ENCODE results near the gene IDUA.

The IDUA gene

GRCh38 chr4:1013225-1014073 lies 26.6 kb downstream of the IDUA start:
- in situ Hi-C loops (cut with MboI; ENCODE audit: low sequenced_read_pairs) = no loop called here

GRCh38 chr4:1014291-1015167 lies 27.7 kb downstream of the IDUA start:
- in situ Hi-C loops (cut with MboI; ENCODE audit: low sequenced_read_pairs) = no loop called here

- in situ Hi-C loops (cut with MboI; ENCODE audit: low sequenced_read_pairs) = no loop called here
Observed at GRCh38 chr4:1015179-1015578, 28.3 kb downstream of the IDUA start.

GRCh38 chr4:1015746-1016145 lies 28.9 kb downstream of the IDUA start:
- in situ Hi-C loops (cut with MboI; ENCODE audit: low sequenced_read_pairs) = no loop called here

GRCh38 chr4:1017211-1017610 lies 30.4 kb downstream of the IDUA start:
- in situ Hi-C loops (cut with MboI; ENCODE audit: low sequenced_read_pairs) = no loop called here

- in situ Hi-C loops (cut with MboI; ENCODE audit: low sequenced_read_pairs) = no loop called here
Observed at GRCh38 chr4:1017706-1018105, 30.9 kb downstream of the IDUA start.

- in situ Hi-C loops (cut with MboI; ENCODE audit: low sequenced_read_pairs) = no loop called here
Observed at GRCh38 chr4:1018147-1019020, 31.5 kb downstream of the IDUA start.

GRCh38 chr4:1019320-1019719 lies 32.5 kb downstream of the IDUA start:
- in situ Hi-C loops (cut with MboI; ENCODE audit: low sequenced_read_pairs) = no loop called here

- in situ Hi-C loops (cut with MboI; ENCODE audit: low sequenced_read_pairs) = no loop called here
Observed at GRCh38 chr4:1019729-1020470, 33.1 kb downstream of the IDUA start.

- in situ Hi-C loops (cut with MboI; ENCODE audit: low sequenced_read_pairs) = no loop called here
Observed at GRCh38 chr4:1021386-1022050, 34.7 kb downstream of the IDUA start.

GRCh38 chr4:1022051-1022738 lies 35.4 kb downstream of the IDUA start:
- in situ Hi-C loops (cut with MboI; ENCODE audit: low sequenced_read_pairs) = no loop called here

- in situ Hi-C loops (cut with MboI; ENCODE audit: low sequenced_read_pairs) = no loop called here
Observed at GRCh38 chr4:1022739-1023066, 35.9 kb downstream of the IDUA start.

GRCh38 chr4:1023075-1023640 lies 36.3 kb downstream of the IDUA start:
- in situ Hi-C loops (cut with MboI; ENCODE audit: low sequenced_read_pairs) = no loop called here

GRCh38 chr4:1023895-1024740 lies 37.3 kb downstream of the IDUA start:
- in situ Hi-C loops (cut with MboI; ENCODE audit: low sequenced_read_pairs) = no loop called here

- in situ Hi-C loops (cut with MboI; ENCODE audit: low sequenced_read_pairs) = no loop called here
Observed at GRCh38 chr4:1024882-1025545, 38.2 kb downstream of the IDUA start.

GRCh38 chr4:1026115-1026514 lies 39.3 kb downstream of the IDUA start:
- in situ Hi-C loops (cut with MboI; ENCODE audit: low sequenced_read_pairs) = no loop called here

GRCh38 chr4:1027219-1027914 lies 40.5 kb downstream of the IDUA start:
- in situ Hi-C loops (cut with MboI; ENCODE audit: low sequenced_read_pairs) = no loop called here
